ENCODE measurements around the gene SEPHS2.

- TF ChIP-seq, protein P1, sequence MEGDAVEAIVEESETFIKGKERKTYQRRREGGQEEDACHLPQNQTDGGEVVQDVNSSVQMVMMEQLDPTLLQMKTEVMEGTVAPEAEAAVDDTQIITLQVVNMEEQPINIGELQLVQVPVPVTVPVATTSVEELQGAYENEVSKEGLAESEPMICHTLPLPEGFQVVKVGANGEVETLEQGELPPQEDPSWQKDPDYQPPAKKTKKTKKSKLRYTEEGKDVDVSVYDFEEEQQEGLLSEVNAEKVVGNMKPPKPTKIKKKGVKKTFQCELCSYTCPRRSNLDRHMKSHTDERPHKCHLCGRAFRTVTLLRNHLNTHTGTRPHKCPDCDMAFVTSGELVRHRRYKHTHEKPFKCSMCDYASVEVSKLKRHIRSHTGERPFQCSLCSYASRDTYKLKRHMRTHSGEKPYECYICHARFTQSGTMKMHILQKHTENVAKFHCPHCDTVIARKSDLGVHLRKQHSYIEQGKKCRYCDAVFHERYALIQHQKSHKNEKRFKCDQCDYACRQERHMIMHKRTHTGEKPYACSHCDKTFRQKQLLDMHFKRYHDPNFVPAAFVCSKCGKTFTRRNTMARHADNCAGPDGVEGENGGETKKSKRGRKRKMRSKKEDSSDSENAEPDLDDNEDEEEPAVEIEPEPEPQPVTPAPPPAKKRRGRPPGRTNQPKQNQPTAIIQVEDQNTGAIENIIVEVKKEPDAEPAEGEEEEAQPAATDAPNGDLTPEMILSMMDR (IDR thresholded peaks at IDR 0.05), result no peak
- no peak for TF ChIP-seq POLR2A (IDR thresholded peaks at IDR 0.05)
Measured at GRCh38 chr16:30458561-30459394, 13.1 kb upstream of the SEPHS2 start.

All from thyroid gland (tissue), 4 donors.